HCT116 (cell line): ENCODE results near the gene SUSD4. TPM values are rescaled to one million over a fixed set of nuclear protein-coding genes. Genes with fewer than 3 reads are reported as not detected.
A peak's percentile ranks its signal among the peaks of the same experiment; 100 is the strongest.

Source experiments
- ATAC-seq: fragments of 200-7000 bp; cut with Tn5 transposase; 2 replicates; pipeline ENCODE4 v1.9.1; 2020; ENCODE audit warnings: mild to moderate bottlenecking, moderate library complexity
- BruUV-seq: library from RNA; stranded (reverse); fragments of 400-500 nt; replicated peaks from 2 replicates; lab custom pipeline; 2021; lab: Mats Ljungman, UMichigan
- CTCF ChIA-PET: fragments of 300-600 bp; sonication (Branson Sonifier 250); formaldehyde crosslinking; loops from one replicate; lab custom pipeline; 2021; ENCODE audit warnings: antibody characterized with exemption; lab: Charles Lee
- POLR2A ChIA-PET: fragments of 300-600, 350-600 bp; sonication (Branson Sonifier 250); formaldehyde crosslinking; loops from one replicate; lab custom pipeline; 2021; ENCODE audit warnings: antibody characterized with exemption; lab: Charles Lee
- RAD21 ChIA-PET, 2 experiments: fragments of 300-600 bp; sonication (Branson Sonifier 250); formaldehyde crosslinking; loops; one replicate each; lab custom pipeline; 2023; ENCODE audit warnings: low total read pairs in 2 of 2; ENCODE audit not compliant: uncharacterized antibody in 2 of 2, unreplicated experiment in 2 of 2, low non-redundant PET in 1 of 2; lab: Charles Lee
- DNase-seq: peaks from one replicate; pipeline ENCODE4 v3.0.0-alpha.2; 2010; ENCODE audit warnings: low read depth, low spot score
- H2AFZ ChIP-seq: fragments of 200-600 bp; shearing (Covaris generic), sonication (generic); 2 replicates; pipeline ENCODE4 v1.6.1; 2017; ENCODE audit warnings: low read depth, mixed run types, mixed read lengths, antibody characterized with exemption, low read length; ENCODE audit not compliant: poor library complexity, severe bottlenecking
- H3K27ac ChIP-seq: 2 replicates; pipeline ENCODE4 v1.5.1; 2012; ENCODE audit warnings: low read depth, low read length
- H3K27me3 ChIP-seq: fragments of 200-600 bp; sonication (generic); 2 replicates; pipeline ENCODE4 v1.6.1; 2016; ENCODE audit warnings: mixed run types, low read length, mixed read lengths; ENCODE audit not compliant: insufficient read depth
- H3K36me3 ChIP-seq, 2 experiments: fragments of 200-500 bp in 1 of 2; fragments of 200-600 bp in 1 of 2; sonication (Bioruptor generic) in 1 of 2; sonication (generic) in 1 of 2; 2 replicates each; pipeline versions ENCODE4 v1.5.1 to v1.6.1; 2014 to 2016; ENCODE audit warnings: low read length in 2 of 2, inconsistent platforms in 1 of 2, mixed read lengths in 1 of 2, mixed run types in 1 of 2; ENCODE audit not compliant: insufficient read depth in 2 of 2, control insufficient read depth in 1 of 2
- H3K4me1 ChIP-seq, 2 experiments: fragments of 200-600 bp in 1 of 2; sonication (generic) in 1 of 2; 2 replicates each; pipeline versions ENCODE4 v1.5.1 to v1.6.1; 2012 to 2017; ENCODE audit warnings: low read length in 2 of 2, inconsistent platforms in 1 of 2, mild to moderate bottlenecking in 1 of 2, mixed read lengths in 1 of 2, mixed run types in 1 of 2, moderate library complexity in 1 of 2; ENCODE audit not compliant: insufficient read depth in 2 of 2, control insufficient read depth in 1 of 2
- H3K4me2 ChIP-seq: fragments of 200-600 bp; sonication (generic); 2 replicates; pipeline ENCODE4 v1.6.1; 2017; ENCODE audit warnings: mixed run types, low read length, mixed read lengths
- H3K4me3 ChIP-seq, 2 experiments: fragments of 200-600 bp in 1 of 2; sonication (generic) in 1 of 2; replicated peaks in 1 of 2; 2 replicates each; pipeline ENCODE4 v1.5.1; 2011 to 2016; ENCODE audit warnings: low read length in 2 of 2, control low read depth in 1 of 2, low read depth in 1 of 2, mild to moderate bottlenecking in 1 of 2, mixed read lengths in 1 of 2, mixed run types in 1 of 2
- H3K79me2 ChIP-seq: fragments of 200-600 bp; sonication (generic); 2 replicates; pipeline ENCODE4 v1.6.1; 2017; ENCODE audit warnings: mild to moderate bottlenecking, mixed run types, low read length, moderate library complexity, mixed read lengths; ENCODE audit not compliant: insufficient read depth
- H3K9ac ChIP-seq: fragments of 200-600 bp; sonication (generic); 2 replicates; pipeline ENCODE4 v1.6.1; 2016; ENCODE audit warnings: low read length, mixed read lengths
- H3K9me2 ChIP-seq: fragments of 200-600 bp; sonication (generic), shearing (Covaris generic); 2 replicates; pipeline ENCODE4 v1.6.1; 2017; ENCODE audit warnings: mixed run types, mild to moderate bottlenecking, moderate library complexity; ENCODE audit not compliant: insufficient read depth
- H3K9me3 ChIP-seq, 2 experiments: fragments of 200-500 bp in 1 of 2; fragments of 200-600 bp in 1 of 2; sonication (Bioruptor generic) in 1 of 2; sonication (generic) in 1 of 2; 2 replicates each; pipeline ENCODE4 v1.6.1; 2014 to 2017; ENCODE audit warnings: low read length in 2 of 2, mixed read lengths in 2 of 2, inconsistent platforms in 1 of 2, low read depth in 1 of 2, mild to moderate bottlenecking in 1 of 2, mixed run types in 1 of 2, moderate library complexity in 1 of 2; ENCODE audit not compliant: control insufficient read depth in 1 of 2, insufficient read depth in 1 of 2
- H4K20me1 ChIP-seq: fragments of 200-600 bp; sonication (generic), shearing (Covaris generic); 2 replicates; pipeline ENCODE4 v1.6.1; 2017; ENCODE audit warnings: mixed run types, mild to moderate bottlenecking, moderate library complexity; ENCODE audit not compliant: insufficient read depth
- CEBPB ChIP-seq: IDR thresholded peaks from 2 replicates; pipeline ENCODE4 v1.6.1; 2012; ENCODE audit warnings: low read depth
- ELF1 ChIP-seq: IDR thresholded peaks from 2 replicates; pipeline ENCODE4 v1.6.1; 2012; ENCODE audit warnings: low read depth, borderline replicate concordance
- EZH2 ChIP-seq: fragments of 200-600 bp; sonication (generic); IDR thresholded peaks from 2 replicates; pipeline ENCODE4 v1.6.1; 2017; ENCODE audit warnings: antibody characterized with exemption, mixed run types
- EZH2phosphoT487 ChIP-seq: fragments of 200-600 bp; IDR thresholded peaks from 2 replicates; pipeline ENCODE4 v1.6.1; 2018; ENCODE audit warnings: antibody characterized with exemption, borderline replicate concordance
- POLR2A ChIP-seq: IDR thresholded peaks from 2 replicates; pipeline ENCODE4 v1.7.0; 2011; ENCODE audit warnings: borderline replicate concordance; ENCODE audit not compliant: insufficient read depth, insufficient read length; ENCODE audit errors: extremely low read depth
- POLR2AphosphoS5 ChIP-seq: IDR thresholded peaks from 2 replicates; pipeline ENCODE4 v1.6.1; 2011; ENCODE audit warnings: mild to moderate bottlenecking, low read depth, low read length, moderate library complexity
- RAD21 ChIP-seq: IDR thresholded peaks from 2 replicates; pipeline ENCODE4 v1.6.1; 2012; ENCODE audit warnings: low read depth, mild to moderate bottlenecking
- SIN3A ChIP-seq: IDR thresholded peaks from 2 replicates; pipeline ENCODE4 v1.6.1; 2012; ENCODE audit warnings: low read depth
- SP1 ChIP-seq: IDR thresholded peaks from 2 replicates; pipeline ENCODE4 v1.6.1; 2012; ENCODE audit warnings: low read depth
- TCF7L2 ChIP-seq: IDR thresholded peaks from 2 replicates; pipeline ENCODE4 v1.7.0; 2011; ENCODE audit warnings: borderline replicate concordance, inconsistent platforms; ENCODE audit not compliant: insufficient read depth, insufficient read length; ENCODE audit errors: extremely low read depth
- ZNF274 ChIP-seq: fragments of 200-500 bp; sonication (Bioruptor generic); IDR thresholded peaks from 2 replicates; pipeline ENCODE4 v1.6.1; 2014; ENCODE audit warnings: mild to moderate bottlenecking, low read depth, low read length, inconsistent platforms
- intact Hi-C: fragments of 100-400 bp; cut with micrococcal nuclease; formaldehyde crosslinking; loops from 2 replicates; pipeline ENCODE4 v1.10.0; 2022
- total RNA-seq: library from RNA; stranded (reverse); gene quantifications from one replicate; pipeline ENCODE4 v1.2.1, GENCODE V29; 2021; ENCODE audit not compliant: unreplicated experiment
- TF ChIP-seq, protein P1 (sequence below), 3 experiments: fragments of 200-600 bp in 1 of 3; sonication (generic) in 1 of 3; IDR thresholded peaks in 2 of 3; conservative IDR thresholded peaks in 1 of 3; 2 replicates each; pipeline ENCODE4 v1.5.1; 2012 to 2017; ENCODE audit warnings: low read depth in 2 of 3, low read length in 2 of 3, antibody characterized with exemption in 1 of 3, borderline replicate concordance in 1 of 3, control low read depth in 1 of 3, mild to moderate bottlenecking in 1 of 3, mixed read lengths in 1 of 3, mixed run types in 1 of 3, moderate library complexity in 1 of 3; ENCODE audit not compliant: insufficient read depth in 1 of 3
- TF ChIP-seq, protein P2 (sequence below): IDR thresholded peaks from 2 replicates; pipeline ENCODE4 v1.6.1; 2012
- TF ChIP-seq, protein P3 (sequence below): IDR thresholded peaks from 2 replicates; pipeline ENCODE4 v1.6.1; 2011; ENCODE audit warnings: mild to moderate bottlenecking, low read length, moderate library complexity; ENCODE audit not compliant: insufficient replicate concordance; ENCODE audit errors: extremely low read depth
- TF ChIP-seq, protein P4 (sequence below): IDR thresholded peaks from 2 replicates; pipeline ENCODE4 v1.6.1; 2012

Gene SUSD4
- total RNA-seq, 1 experiment from 2014 or later: 0.59 TPM

DNA sequence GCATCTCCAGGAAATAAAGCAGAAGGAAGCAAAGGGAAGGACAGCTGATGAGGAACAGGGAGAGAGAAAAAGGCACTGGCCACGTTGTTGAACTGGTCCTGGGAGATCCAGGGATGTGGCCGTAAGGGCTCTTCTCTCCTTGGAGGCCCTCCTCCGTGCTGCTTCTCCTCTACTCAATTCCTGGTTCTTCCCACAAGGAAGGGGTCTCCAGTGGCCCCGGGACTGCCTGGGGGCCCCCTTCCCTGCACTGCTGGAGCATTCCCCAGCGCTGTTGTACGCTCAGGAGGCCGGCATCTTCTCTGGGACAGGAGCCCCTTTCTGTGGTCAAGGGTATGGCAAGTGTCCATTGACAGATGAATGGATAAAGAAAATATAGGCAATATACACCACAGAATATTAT, 132.4 kb downstream of the SUSD4 start:
- POLR2A ChIA-PET: no interaction called here
- H3K27ac ChIP-seq: no peak overlapping the region
- H3K9ac ChIP-seq: no peak overlapping the region
- no peaks in the 10 kb centered on the region for H3K36me3 ChIP-seq
- H2AFZ ChIP-seq: no peak overlapping the region
- no peaks in the 10 kb centered on the region for H4K20me1 ChIP-seq
- no peak overlapping the region for H3K4me2 ChIP-seq
- no peak overlapping the region for H3K4me3 ChIP-seq
- RAD21 ChIA-PET: no interaction called here
- CTCF ChIA-PET: no interaction called here
- H3K4me1 ChIP-seq: peaks cover 17 to 49% of the 10 kb centered on the region in 2 experiments
- ATAC-seq (no peak), DNase-seq (no peak)
- no peaks in the 10 kb centered on the region for H3K27me3 ChIP-seq
- TF ChIP-seq CEBPB (no peak), POLR2A (no peak)
- TF ChIP-seq, protein P1, sequence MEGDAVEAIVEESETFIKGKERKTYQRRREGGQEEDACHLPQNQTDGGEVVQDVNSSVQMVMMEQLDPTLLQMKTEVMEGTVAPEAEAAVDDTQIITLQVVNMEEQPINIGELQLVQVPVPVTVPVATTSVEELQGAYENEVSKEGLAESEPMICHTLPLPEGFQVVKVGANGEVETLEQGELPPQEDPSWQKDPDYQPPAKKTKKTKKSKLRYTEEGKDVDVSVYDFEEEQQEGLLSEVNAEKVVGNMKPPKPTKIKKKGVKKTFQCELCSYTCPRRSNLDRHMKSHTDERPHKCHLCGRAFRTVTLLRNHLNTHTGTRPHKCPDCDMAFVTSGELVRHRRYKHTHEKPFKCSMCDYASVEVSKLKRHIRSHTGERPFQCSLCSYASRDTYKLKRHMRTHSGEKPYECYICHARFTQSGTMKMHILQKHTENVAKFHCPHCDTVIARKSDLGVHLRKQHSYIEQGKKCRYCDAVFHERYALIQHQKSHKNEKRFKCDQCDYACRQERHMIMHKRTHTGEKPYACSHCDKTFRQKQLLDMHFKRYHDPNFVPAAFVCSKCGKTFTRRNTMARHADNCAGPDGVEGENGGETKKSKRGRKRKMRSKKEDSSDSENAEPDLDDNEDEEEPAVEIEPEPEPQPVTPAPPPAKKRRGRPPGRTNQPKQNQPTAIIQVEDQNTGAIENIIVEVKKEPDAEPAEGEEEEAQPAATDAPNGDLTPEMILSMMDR (IDR thresholded peaks at IDR 0.05 in 2 of 3, conservative IDR thresholded peaks at IDR 0.05 in 1 of 3; ENCODE audit: borderline replicate concordance in 1 of 3, insufficient read depth in 1 of 3, low read depth in 2 of 3, low read length in 2 of 3): 0 out of 6 replicates have a peak, but pooled peaks of 1 of the 3 experiments have one; percentile 2
- H3K79me2 ChIP-seq: no peaks in the 10 kb centered on the region
- no peaks in the 10 kb centered on the region for H3K9me2 ChIP-seq
- intact Hi-C loops: no loop called here
- H3K9me3 ChIP-seq: no peaks in the 10 kb centered on the region
- no TSS peak for BruUV-seq

DNA sequence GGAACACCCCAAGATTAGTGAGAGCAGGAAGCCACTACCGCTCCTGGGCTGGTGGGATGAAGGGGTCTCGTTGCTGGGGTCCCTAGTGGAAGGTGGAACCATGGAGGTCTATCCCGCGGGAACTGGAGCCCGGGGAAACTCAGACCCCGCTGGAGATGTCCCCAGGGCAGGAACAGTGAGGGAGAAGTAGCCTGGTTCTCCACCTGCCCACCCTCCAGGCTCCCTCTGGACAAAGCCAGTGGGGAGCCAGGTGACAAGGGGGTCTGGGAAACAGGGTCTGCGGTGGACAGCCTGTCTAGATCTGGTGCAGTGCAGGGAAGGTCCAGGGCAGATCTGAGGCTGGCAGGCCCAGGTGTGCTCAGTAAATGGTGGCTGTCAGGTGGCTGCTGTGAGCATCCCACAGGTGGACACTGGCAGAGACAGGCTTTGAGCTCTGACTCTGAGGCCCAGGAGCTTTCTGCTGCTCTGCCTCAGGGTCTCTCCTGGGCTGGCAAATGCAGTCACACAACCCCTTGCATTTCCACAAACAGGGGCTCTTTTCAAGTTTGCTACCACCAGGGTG, 132.9 kb downstream of the SUSD4 start:
- peak overlapping the region; percentile 62 for H3K4me2 ChIP-seq
- intact Hi-C loops: no loop called here
- peaks cover 17 to 49% of the 10 kb centered on the region in 2 experiments for H3K4me1 ChIP-seq
- ChIA-PET RAD21 (interaction anchor here in 1 of 2 experiments (0.6 kb wide), 1 partner anchor 1020 kb away, joined by 3 read pairs; no protein-coding TSS in a partner anchor), POLR2A (no interaction called here), CTCF (no interaction called here)
- H3K36me3 ChIP-seq: no peaks in the 10 kb centered on the region
- H3K9me3 ChIP-seq: no peaks in the 10 kb centered on the region
- no TSS peak for BruUV-seq
- ATAC-seq: no peak
- H4K20me1 ChIP-seq: no peaks in the 10 kb centered on the region
- no peak overlapping the region for H3K9ac ChIP-seq
- H3K4me3 ChIP-seq: no peak overlapping the region; a peak in 1 of 4 replicates
- H2AFZ ChIP-seq: no peak overlapping the region
- no peak overlapping the region for H3K27ac ChIP-seq
- H3K27me3 ChIP-seq: no peaks in the 10 kb centered on the region
- DNase-seq: no peak
- H3K9me2 ChIP-seq: no peaks in the 10 kb centered on the region
- no peaks in the 10 kb centered on the region for H3K79me2 ChIP-seq
- TF ChIP-seq, protein P2, sequence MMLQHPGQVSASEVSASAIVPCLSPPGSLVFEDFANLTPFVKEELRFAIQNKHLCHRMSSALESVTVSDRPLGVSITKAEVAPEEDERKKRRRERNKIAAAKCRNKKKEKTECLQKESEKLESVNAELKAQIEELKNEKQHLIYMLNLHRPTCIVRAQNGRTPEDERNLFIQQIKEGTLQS: no peak
- TF ChIP-seq ZNF274: no peak
- TF ChIP-seq, protein P3, sequence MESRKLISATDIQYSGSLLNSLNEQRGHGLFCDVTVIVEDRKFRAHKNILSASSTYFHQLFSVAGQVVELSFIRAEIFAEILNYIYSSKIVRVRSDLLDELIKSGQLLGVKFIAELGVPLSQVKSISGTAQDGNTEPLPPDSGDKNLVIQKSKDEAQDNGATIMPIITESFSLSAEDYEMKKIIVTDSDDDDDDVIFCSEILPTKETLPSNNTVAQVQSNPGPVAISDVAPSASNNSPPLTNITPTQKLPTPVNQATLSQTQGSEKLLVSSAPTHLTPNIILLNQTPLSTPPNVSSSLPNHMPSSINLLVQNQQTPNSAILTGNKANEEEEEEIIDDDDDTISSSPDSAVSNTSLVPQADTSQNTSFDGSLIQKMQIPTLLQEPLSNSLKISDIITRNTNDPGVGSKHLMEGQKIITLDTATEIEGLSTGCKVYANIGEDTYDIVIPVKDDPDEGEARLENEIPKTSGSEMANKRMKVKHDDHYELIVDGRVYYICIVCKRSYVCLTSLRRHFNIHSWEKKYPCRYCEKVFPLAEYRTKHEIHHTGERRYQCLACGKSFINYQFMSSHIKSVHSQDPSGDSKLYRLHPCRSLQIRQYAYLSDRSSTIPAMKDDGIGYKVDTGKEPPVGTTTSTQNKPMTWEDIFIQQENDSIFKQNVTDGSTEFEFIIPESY: no peak
- TF ChIP-seq, protein P4, sequence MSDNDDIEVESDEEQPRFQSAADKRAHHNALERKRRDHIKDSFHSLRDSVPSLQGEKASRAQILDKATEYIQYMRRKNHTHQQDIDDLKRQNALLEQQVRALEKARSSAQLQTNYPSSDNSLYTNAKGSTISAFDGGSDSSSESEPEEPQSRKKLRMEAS: no peak
- no peak for TF ChIP-seq EZH2phosphoT487
- TF ChIP-seq EZH2: no peak
- TF ChIP-seq SP1: no peak
- TF ChIP-seq POLR2AphosphoS5: no peak
- no peak for TF ChIP-seq ELF1
- TF ChIP-seq RAD21: no peak
- TF ChIP-seq POLR2A: no peak
- no peak for TF ChIP-seq SIN3A
- no peak for TF ChIP-seq TCF7L2
